ENCODE measurements around the gene MDH2.
"Not testable (repeated sequence)": the region's sequence is repeated elsewhere in the genome, so short reads cannot be mapped to it uniquely, and the experiment has no call there.

Gene MDH2

GRCh38 chr7:76103788-76104187, 55.9 kb downstream of the MDH2 start:
- CTCF ChIA-PET; DNase-seq; POLR2A ChIA-PET; H3K36me3 ChIP-seq (ENCODE audit: control insufficient read depth in 4 of 4, insufficient read depth in 4 of 4, low read length in 3 of 4); H3K9me3 ChIP-seq (ENCODE audit: control extremely low read depth in 1 of 5, control insufficient read depth in 4 of 5, insufficient read depth in 2 of 5, low read depth in 1 of 5, low read length in 4 of 5); H3K4me3 ChIP-seq (ENCODE audit: control insufficient read depth in 1 of 7, extremely low read depth in 1 of 7, insufficient read depth in 4 of 7, low read depth in 2 of 7, low read length in 6 of 7); H3K27me3 ChIP-seq (replicated peaks in 2 of 5; ENCODE audit: control insufficient read depth in 4 of 5, insufficient read depth in 5 of 5, low read length in 4 of 5); H3K4me1 ChIP-seq (ENCODE audit: control extremely low read depth in 1 of 4, control insufficient read depth in 4 of 4, insufficient read depth in 4 of 4, low read length in 3 of 4); H3K27ac ChIP-seq (ENCODE audit: insufficient read depth in 1 of 2, low read depth in 1 of 2, low read length in 2 of 2, poor library complexity in 1 of 2, severe bottlenecking in 2 of 2): not testable (repeated sequence)
- 100% methylated on average over 2 of the region's 2 CpGs for WGBS (ENCODE audit: insufficient coverage)

GRCh38 chr7:76106130-76106529, 58.2 kb downstream of the MDH2 start:
- H3K9me3 ChIP-seq (ENCODE audit: control extremely low read depth in 1 of 5, control insufficient read depth in 4 of 5, insufficient read depth in 2 of 5, low read depth in 1 of 5, low read length in 4 of 5); POLR2A ChIA-PET; H3K36me3 ChIP-seq (ENCODE audit: control insufficient read depth in 4 of 4, insufficient read depth in 4 of 4, low read length in 3 of 4); H3K4me3 ChIP-seq (ENCODE audit: control insufficient read depth in 1 of 7, extremely low read depth in 1 of 7, insufficient read depth in 4 of 7, low read depth in 2 of 7, low read length in 6 of 7); H3K27me3 ChIP-seq (replicated peaks in 2 of 5; ENCODE audit: control insufficient read depth in 4 of 5, insufficient read depth in 5 of 5, low read length in 4 of 5); CTCF ChIA-PET; H3K27ac ChIP-seq (ENCODE audit: insufficient read depth in 1 of 2, low read depth in 1 of 2, low read length in 2 of 2, poor library complexity in 1 of 2, severe bottlenecking in 2 of 2); DNase-seq; H3K4me1 ChIP-seq (ENCODE audit: control extremely low read depth in 1 of 4, control insufficient read depth in 4 of 4, insufficient read depth in 4 of 4, low read length in 3 of 4): not testable (repeated sequence)
- 100% methylated on average over 6 of the region's 6 CpGs for WGBS (ENCODE audit: insufficient coverage)

- no peak for DNase-seq
- H3K4me1 ChIP-seq (ENCODE audit: control extremely low read depth in 1 of 4, control insufficient read depth in 4 of 4, insufficient read depth in 4 of 4, low read length in 3 of 4) = no peaks in the 10 kb centered on the region
- CTCF ChIA-PET = no interaction called here
- no peaks in the 10 kb centered on the region for H3K36me3 ChIP-seq (ENCODE audit: control insufficient read depth in 4 of 4, insufficient read depth in 4 of 4, low read length in 3 of 4)
- H3K27me3 ChIP-seq (replicated peaks in 2 of 5; ENCODE audit: control insufficient read depth in 4 of 5, insufficient read depth in 5 of 5, low read length in 4 of 5) = no peaks in the 10 kb centered on the region
- 76% methylated on average over 4 of the region's 5 CpGs for WGBS (ENCODE audit: insufficient coverage)
- H3K27ac ChIP-seq (ENCODE audit: insufficient read depth in 1 of 2, low read depth in 1 of 2, low read length in 2 of 2, poor library complexity in 1 of 2, severe bottlenecking in 2 of 2) = no peak overlapping the region
- H3K9me3 ChIP-seq (ENCODE audit: control extremely low read depth in 1 of 5, control insufficient read depth in 4 of 5, insufficient read depth in 2 of 5, low read depth in 1 of 5, low read length in 4 of 5) = no peaks in the 10 kb centered on the region
- POLR2A ChIA-PET = no interaction called here
- H3K4me3 ChIP-seq (ENCODE audit: control insufficient read depth in 1 of 7, extremely low read depth in 1 of 7, insufficient read depth in 4 of 7, low read depth in 2 of 7, low read length in 6 of 7) = no peak overlapping the region
Observed at GRCh38 chr7:76106893-76107292, 59.0 kb downstream of the MDH2 start.

- Histone ChIP-seq H3K27me3 (replicated peaks in 2 of 5; ENCODE audit: control insufficient read depth in 4 of 5, insufficient read depth in 5 of 5, low read length in 4 of 5) (no peaks in the 10 kb centered on the region), H3K27ac (ENCODE audit: insufficient read depth in 1 of 2, low read depth in 1 of 2, low read length in 2 of 2, poor library complexity in 1 of 2, severe bottlenecking in 2 of 2) (no peak overlapping the region), H3K36me3 (ENCODE audit: control insufficient read depth in 4 of 4, insufficient read depth in 4 of 4, low read length in 3 of 4) (no peaks in the 10 kb centered on the region), H3K4me1 (ENCODE audit: control extremely low read depth in 1 of 4, control insufficient read depth in 4 of 4, insufficient read depth in 4 of 4, low read length in 3 of 4) (no peaks in the 10 kb centered on the region), H3K4me3 (ENCODE audit: control insufficient read depth in 1 of 7, extremely low read depth in 1 of 7, insufficient read depth in 4 of 7, low read depth in 2 of 7, low read length in 6 of 7) (no peak overlapping the region), H3K9me3 (ENCODE audit: control extremely low read depth in 1 of 5, control insufficient read depth in 4 of 5, insufficient read depth in 2 of 5, low read depth in 1 of 5, low read length in 4 of 5) (no peaks in the 10 kb centered on the region)
- WGBS (ENCODE audit: insufficient coverage) = 97% methylated on average over 10 of the region's 11 CpGs
- ChIA-PET CTCF (no interaction called here), POLR2A (no interaction called here)
- no peak for DNase-seq
Observed at GRCh38 chr7:76108540-76109233, 60.8 kb downstream of the MDH2 start.

- H3K4me1 ChIP-seq (ENCODE audit: control extremely low read depth in 1 of 4, control insufficient read depth in 4 of 4, insufficient read depth in 4 of 4, low read length in 3 of 4); DNase-seq; H3K27ac ChIP-seq (ENCODE audit: insufficient read depth in 1 of 2, low read depth in 1 of 2, low read length in 2 of 2, poor library complexity in 1 of 2, severe bottlenecking in 2 of 2); H3K9me3 ChIP-seq (ENCODE audit: control extremely low read depth in 1 of 5, control insufficient read depth in 4 of 5, insufficient read depth in 2 of 5, low read depth in 1 of 5, low read length in 4 of 5); H3K36me3 ChIP-seq (ENCODE audit: control insufficient read depth in 4 of 4, insufficient read depth in 4 of 4, low read length in 3 of 4); CTCF ChIA-PET; H3K4me3 ChIP-seq (ENCODE audit: control insufficient read depth in 1 of 7, extremely low read depth in 1 of 7, insufficient read depth in 4 of 7, low read depth in 2 of 7, low read length in 6 of 7); H3K27me3 ChIP-seq (replicated peaks in 2 of 5; ENCODE audit: control insufficient read depth in 4 of 5, insufficient read depth in 5 of 5, low read length in 4 of 5): not testable (repeated sequence)
- POLR2A ChIA-PET = interaction anchor here (0.5 to 0.6 kb wide), 2 partner anchors 22 to 103 kb away, joined by 3 to 4 read pairs; no protein-coding TSS in a partner anchor
- 100% methylated on average over 1 of the region's 9 CpGs for WGBS (ENCODE audit: insufficient coverage)
Observed at GRCh38 chr7:76113042-76113630, 65.2 kb downstream of the MDH2 start.

GRCh38 chr7:76114742-76115141, 66.8 kb downstream of the MDH2 start:
- H3K27ac ChIP-seq (ENCODE audit: insufficient read depth in 1 of 2, low read depth in 1 of 2, low read length in 2 of 2, poor library complexity in 1 of 2, severe bottlenecking in 2 of 2); DNase-seq; CTCF ChIA-PET; H3K4me1 ChIP-seq (ENCODE audit: control extremely low read depth in 1 of 4, control insufficient read depth in 4 of 4, insufficient read depth in 4 of 4, low read length in 3 of 4); H3K9me3 ChIP-seq (ENCODE audit: control extremely low read depth in 1 of 5, control insufficient read depth in 4 of 5, insufficient read depth in 2 of 5, low read depth in 1 of 5, low read length in 4 of 5); H3K4me3 ChIP-seq (ENCODE audit: control insufficient read depth in 1 of 7, extremely low read depth in 1 of 7, insufficient read depth in 4 of 7, low read depth in 2 of 7, low read length in 6 of 7); H3K36me3 ChIP-seq (ENCODE audit: control insufficient read depth in 4 of 4, insufficient read depth in 4 of 4, low read length in 3 of 4); H3K27me3 ChIP-seq (replicated peaks in 2 of 5; ENCODE audit: control insufficient read depth in 4 of 5, insufficient read depth in 5 of 5, low read length in 4 of 5): not testable (repeated sequence)
- no CpG with 5 or more reads among the region's 1 CpG for WGBS (ENCODE audit: insufficient coverage)
- POLR2A ChIA-PET = interaction anchor here (0.7 kb wide), 1 partner anchor 35 kb away, joined by 3 read pairs; no protein-coding TSS in a partner anchor

Data from common myeloid progenitor, CD34-positive (primary cell).